PC-3 (cell line): ENCODE results near the gene SUGCT.

ENCODE experiments used
- CTCF ChIP-seq: fragments of 300-600 bp; sonication (generic); conservative IDR thresholded peaks from 2 replicates; pipeline ENCODE4 v1.5.1; 2017; ENCODE audit warnings: antibody characterized with exemption, low read depth, mild to moderate bottlenecking, low read length
- EZH2 ChIP-seq: fragments of 300-600 bp; sonication (generic); IDR thresholded peaks from one replicate; pipeline ENCODE4 v1.6.1; 2017; ENCODE audit warnings: antibody characterized with exemption, mild to moderate bottlenecking, low read length; ENCODE audit not compliant: unreplicated experiment

- TF ChIP-seq CTCF: no peak
- no peak for TF ChIP-seq EZH2
These were observed 113.9 kb downstream of the SUGCT start for GRCh38 chr7:40248681-40249080.
